GM10847 (cell line): ENCODE results near the gene JAKMIP2.

ENCODE experiments used
- POLR2A ChIP-seq: IDR thresholded peaks from 2 replicates; pipeline ENCODE4 v1.6.1; 2011; ENCODE audit not compliant: insufficient read length; ENCODE audit errors: extremely low read depth

The JAKMIP2 gene

GRCh38 chr5:147573211-147573610, 209.3 kb downstream of the JAKMIP2 start:
- no peak for TF ChIP-seq POLR2A

GRCh38 chr5:147568710-147569406, 213.7 kb downstream of the JAKMIP2 start:
- no peak for TF ChIP-seq POLR2A

DNA sequence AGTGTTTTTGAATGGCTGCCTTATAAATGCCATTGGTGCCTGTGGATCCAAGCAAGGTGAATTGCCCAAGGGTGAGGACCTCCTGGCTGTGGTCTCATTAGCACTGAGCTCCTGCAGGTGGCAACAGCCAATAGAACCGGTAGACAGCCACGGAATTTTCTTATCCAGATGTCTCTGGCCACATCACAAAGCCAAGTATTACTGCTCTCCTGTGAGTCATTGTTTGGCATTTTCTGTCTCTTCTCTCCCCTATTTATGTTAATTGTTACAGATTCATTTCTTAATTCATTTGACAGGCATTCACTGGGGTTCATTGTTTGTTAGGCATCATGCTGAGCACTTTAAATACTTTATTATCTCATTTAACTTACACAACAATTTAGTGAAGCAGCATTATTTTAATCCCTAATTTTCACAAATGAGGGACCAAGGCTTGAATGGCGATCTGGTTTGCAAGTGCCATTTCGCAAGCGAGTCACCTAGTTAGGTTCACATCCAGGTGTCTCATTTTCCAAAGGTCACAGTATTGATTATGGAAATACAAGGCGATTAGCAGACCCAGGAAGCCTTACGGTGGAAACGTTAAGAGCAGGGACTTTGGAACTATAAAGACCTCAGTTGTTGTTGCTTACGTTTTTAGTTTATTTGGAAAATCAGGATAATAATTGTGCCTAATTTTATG, 214.5 kb downstream of the JAKMIP2 start:
- TF ChIP-seq POLR2A, result no peak

GRCh38 chr5:147565524-147565923, 217.0 kb downstream of the JAKMIP2 start:
- no peak for TF ChIP-seq POLR2A

GRCh38 chr5:147564124-147564486, 218.4 kb downstream of the JAKMIP2 start:
- no peak for TF ChIP-seq POLR2A

GRCh38 chr5:147563466-147564123, 218.9 kb downstream of the JAKMIP2 start:
- TF ChIP-seq POLR2A, result no peak

GRCh38 chr5:147561435-147561834, 221.1 kb downstream of the JAKMIP2 start:
- TF ChIP-seq POLR2A, result no peak

GRCh38 chr5:147560718-147561331, 221.7 kb downstream of the JAKMIP2 start:
- TF ChIP-seq POLR2A, result no peak

- no peak for TF ChIP-seq POLR2A
These were observed 222.8 kb downstream of the JAKMIP2 start for GRCh38 chr5:147559749-147560148.

DNA sequence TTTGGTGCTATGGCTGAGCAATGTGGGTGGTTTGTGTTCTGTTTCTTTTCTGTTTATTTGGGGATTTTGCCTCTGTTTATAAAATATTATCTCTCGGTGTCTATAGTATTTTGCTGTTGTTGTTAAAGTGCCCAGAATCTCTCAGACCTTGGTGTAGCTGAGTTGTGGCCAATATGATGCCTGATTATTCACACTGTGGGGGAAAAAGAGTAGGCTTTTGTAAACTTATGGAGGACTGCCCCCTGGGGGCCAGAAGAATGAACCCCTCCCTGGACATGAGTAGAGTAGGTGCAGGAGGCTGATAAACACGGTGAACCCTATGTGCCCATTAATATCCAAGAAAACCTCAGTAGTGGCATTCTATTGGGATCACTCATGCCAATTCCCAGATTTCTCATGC, 223.7 kb downstream of the JAKMIP2 start:
- no peak for TF ChIP-seq POLR2A

DNA sequence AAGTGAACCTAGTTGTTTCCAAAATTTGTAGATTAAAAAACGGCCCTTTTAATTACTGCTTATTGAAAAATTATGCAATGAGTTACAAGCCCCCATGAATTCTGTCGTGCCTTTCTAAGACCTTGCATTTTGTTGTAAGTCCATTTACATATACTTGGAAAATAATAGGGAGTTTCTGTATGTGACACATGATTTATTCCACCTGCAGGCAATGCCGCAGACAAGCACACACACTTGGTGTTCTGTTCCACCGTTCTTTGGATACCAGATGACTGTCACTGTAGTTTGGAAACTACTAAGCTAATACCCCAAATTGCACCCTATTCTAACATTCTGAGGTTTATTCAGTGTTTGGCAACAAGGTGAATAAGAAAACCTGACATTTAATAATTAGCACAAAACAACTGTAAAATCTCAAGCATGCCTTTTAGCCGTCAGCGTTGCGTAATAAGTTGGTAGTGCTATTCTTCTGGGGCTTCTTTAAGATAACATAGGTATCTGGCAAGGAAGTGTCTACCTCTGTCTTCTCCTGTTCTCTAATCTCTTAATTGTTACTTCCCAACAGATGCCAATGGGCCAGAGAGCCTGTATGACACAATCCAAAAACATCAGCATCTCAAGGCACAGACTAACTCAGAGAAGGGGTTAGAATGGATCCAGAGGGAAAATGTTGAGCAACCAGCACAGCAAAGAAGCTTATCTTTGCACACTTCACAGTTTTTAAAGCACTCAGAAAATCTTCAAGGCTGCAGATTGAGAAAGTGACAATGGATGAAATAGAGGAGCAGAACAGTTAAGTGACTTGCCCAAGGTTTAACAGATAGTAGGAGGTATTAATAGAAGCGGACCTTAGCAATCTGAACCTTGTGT, 224.4 kb downstream of the JAKMIP2 start:
- TF ChIP-seq POLR2A, result no peak

- TF ChIP-seq POLR2A, result no peak
These were observed 227.4 kb downstream of the JAKMIP2 start for GRCh38 chr5:147555176-147555575.

DNA sequence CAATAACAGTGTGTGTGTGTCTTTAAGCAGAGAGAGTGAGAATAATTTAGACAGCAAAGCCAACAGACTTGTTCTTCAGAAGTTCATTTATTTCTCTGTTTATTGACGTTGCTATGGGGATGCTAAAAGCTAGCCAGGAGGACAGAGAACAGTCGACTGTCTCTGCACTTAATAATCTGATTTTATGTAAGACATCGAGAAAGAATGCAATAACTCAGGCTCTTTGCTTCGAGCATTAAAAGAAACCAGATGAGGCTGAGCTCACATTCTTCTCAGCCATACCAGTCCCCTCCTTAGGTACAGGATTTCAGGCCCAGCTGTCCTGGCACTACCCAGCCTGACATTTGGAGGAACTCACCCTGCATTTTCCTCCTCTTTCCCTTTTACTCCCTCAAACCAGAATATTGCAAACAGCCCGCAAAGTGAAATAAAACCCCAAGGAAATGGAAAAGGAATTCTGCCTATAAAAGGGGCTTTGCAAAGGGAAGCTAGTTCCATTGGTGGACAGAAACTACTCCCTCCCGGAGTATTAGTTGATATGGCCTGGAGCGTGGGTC, 228.2 kb downstream of the JAKMIP2 start:
- TF ChIP-seq POLR2A, result no peak

DNA sequence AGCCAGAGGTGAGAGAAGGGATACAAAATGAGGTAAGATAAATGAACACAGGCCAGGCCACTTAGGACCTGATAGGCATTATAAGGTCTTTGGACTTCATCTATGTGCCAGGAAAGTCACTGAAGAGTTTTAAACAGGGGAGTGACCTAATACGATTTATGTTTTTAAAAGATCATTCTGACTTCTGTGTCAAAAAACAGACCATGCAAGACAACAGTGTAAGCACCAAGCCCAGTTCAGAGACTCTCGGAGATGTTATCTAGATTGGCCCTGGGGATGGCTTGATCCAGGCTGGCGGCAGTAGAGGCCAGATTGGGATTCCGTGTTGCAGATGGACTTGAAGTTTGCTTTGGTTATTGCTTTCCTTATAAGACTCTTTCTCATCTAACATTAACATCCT, 229.6 kb downstream of the JAKMIP2 start:
- no peak for TF ChIP-seq POLR2A

DNA sequence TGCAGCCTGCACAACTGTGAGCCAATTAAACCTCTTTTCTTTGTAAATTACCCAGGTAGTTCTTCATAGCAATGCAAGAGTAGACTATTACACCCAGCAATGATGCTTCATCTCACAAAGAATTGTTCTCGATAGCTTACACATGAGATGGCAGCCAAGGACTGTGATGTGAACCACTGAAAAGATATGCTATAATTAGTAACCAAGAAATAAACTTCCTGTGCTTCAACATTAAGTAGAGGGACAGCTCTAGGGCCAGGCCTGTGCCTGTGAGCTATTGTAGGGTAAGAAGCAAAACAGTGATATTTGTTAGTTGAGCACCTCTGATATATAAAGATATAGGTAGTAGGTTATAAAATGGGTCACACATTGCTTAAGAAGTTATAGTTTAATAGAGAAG, 230.9 kb downstream of the JAKMIP2 start:
- no peak for TF ChIP-seq POLR2A
